Fibroblast of lung (primary cell): ENCODE results near the gene STEAP1. TPM values are rescaled to one million over a fixed set of nuclear protein-coding genes. Genes with fewer than 3 reads are reported as not detected.
A peak's percentile ranks its signal among the peaks of the same experiment; 100 is the strongest.

Experiments used
- DNase-seq, 2 donors: peaks; one replicate each; pipeline versions ENCODE4 v3.0.0 to v3.0.0-alpha.2; 2010; ENCODE audit warnings: low read depth in 2 of 2
- H2AFZ ChIP-seq: 2 replicates; pipeline ENCODE4 v1.5.1; 2012; ENCODE audit warnings: low read length, control low read depth, inconsistent platforms
- H3K27ac ChIP-seq: 2 replicates; pipeline ENCODE4 v1.5.1; 2011; ENCODE audit warnings: low read length, control low read depth; ENCODE audit not compliant: insufficient read depth
- H3K27me3 ChIP-seq: 2 replicates; pipeline ENCODE4 v1.5.1; 2011; ENCODE audit warnings: mild to moderate bottlenecking, low read length; ENCODE audit not compliant: control insufficient read depth, insufficient read depth
- H3K36me3 ChIP-seq: 2 replicates; pipeline ENCODE4 v1.5.1; 2011; ENCODE audit warnings: low read length; ENCODE audit not compliant: control insufficient read depth, insufficient read depth
- H3K4me1 ChIP-seq: 2 replicates; pipeline ENCODE4 v1.5.1; 2011; ENCODE audit warnings: low read length; ENCODE audit not compliant: control insufficient read depth, insufficient read depth; ENCODE audit errors: extremely low read depth
- H3K4me2 ChIP-seq: 2 replicates; pipeline ENCODE4 v1.5.1; 2011; ENCODE audit warnings: low read length, control low read depth; ENCODE audit not compliant: insufficient read depth; ENCODE audit errors: extremely low read depth
- H3K4me3 ChIP-seq, 4 experiments: fragments of 200-600 bp in 1 of 4; sonication (generic) in 1 of 4; replicated peaks in 1 of 4; 2 replicates each; pipeline ENCODE4 v1.5.1; 2011 to 2016; ENCODE audit warnings: low read length in 4 of 4, low read depth in 3 of 4, mild to moderate bottlenecking in 3 of 4, control low read depth in 2 of 4, inconsistent platforms in 1 of 4, mixed read lengths in 1 of 4; ENCODE audit not compliant: insufficient read depth in 1 of 4; ENCODE audit errors: control extremely low read depth in 1 of 4
- H3K79me2 ChIP-seq: 2 replicates; pipeline ENCODE4 v1.5.1; 2012; ENCODE audit warnings: mild to moderate bottlenecking, low read length, inconsistent platforms; ENCODE audit not compliant: control insufficient read depth, insufficient read depth
- H3K9ac ChIP-seq: 2 replicates; pipeline ENCODE4 v1.5.1; 2011; ENCODE audit warnings: mild to moderate bottlenecking, low read length, control low read depth; ENCODE audit not compliant: insufficient read depth
- H3K9me3 ChIP-seq: 2 replicates; pipeline ENCODE4 v1.5.1; 2012; ENCODE audit warnings: low read depth, low read length; ENCODE audit not compliant: control insufficient read depth, insufficient read depth
- H4K20me1 ChIP-seq: 2 replicates; pipeline ENCODE4 v1.5.1; 2011; ENCODE audit warnings: low read length; ENCODE audit not compliant: control insufficient read depth, insufficient read depth; ENCODE audit errors: extremely low read depth
- CTCF ChIP-seq, 2 donors: IDR thresholded peaks in 1 of 2; conservative IDR thresholded peaks in 1 of 2; 1 replicate in 1 of 2; 2 replicates in 1 of 2; pipeline ENCODE4 v1.5.1; 2011 to 2012; ENCODE audit warnings: low read length in 2 of 2, control low read depth in 1 of 2, inconsistent platforms in 1 of 2, low read depth in 1 of 2, mild to moderate bottlenecking in 1 of 2
- EZH2 ChIP-seq: IDR thresholded peaks from 2 replicates; pipeline ENCODE4 v1.5.1; 2012; ENCODE audit warnings: low read length, control low read depth, mild to moderate bottlenecking; ENCODE audit errors: missing control alignments
- polyA plus RNA-seq, 2 donors: library from polyadenylated mRNA; depleted of rRNA in 1 of 2; stranded (reverse) in 1 of 2; unstranded in 1 of 2; fragments of >200 nt; gene quantifications; 2 replicates each; pipeline ENCODE4 v1.2.1, GENCODE V29; 2011 to 2012; ENCODE audit warnings: missing spikeins in 1 of 2
- total RNA-seq: library from RNA; depleted of rRNA; stranded (reverse); fragments of >200 nt; gene quantifications from 2 replicates; pipeline ENCODE4 v1.2.1, GENCODE V29; 2014

The STEAP1 gene
- total and polyA plus RNA-seq, 2 donors (not counting 1 experiment from before 2014, with no cell fraction given): 26.1 to 60.9 TPM

GRCh38 chr7:90178166-90178565, 23.9 kb downstream of the STEAP1 start:
- Histone ChIP-seq H3K4me2 (no peak overlapping the region), H3K4me1 (no peaks in the 10 kb centered on the region), H4K20me1 (no peaks in the 10 kb centered on the region), H3K9me3 (no peaks in the 10 kb centered on the region), H3K79me2 (no peaks in the 10 kb centered on the region), H2AFZ (no peak overlapping the region), H3K4me3 (no peak overlapping the region), H3K36me3 (no peaks in the 10 kb centered on the region), H3K9ac (no peak overlapping the region), H3K27ac (no peak overlapping the region), H3K27me3 (no peaks in the 10 kb centered on the region)
- TF ChIP-seq CTCF (conservative IDR thresholded peaks at IDR 0.05 in 1 of 2, IDR thresholded peaks at IDR 0.05 in 1 of 2; ENCODE audit: low read depth in 1 of 2, low read length in 2 of 2) (no peak), EZH2 (no peak)
- no peak for DNase-seq

- TF ChIP-seq EZH2 (no peak), CTCF (conservative IDR thresholded peaks at IDR 0.05 in 1 of 2, IDR thresholded peaks at IDR 0.05 in 1 of 2; ENCODE audit: low read depth in 1 of 2, low read length in 2 of 2) (no peak)
- no peaks in the 10 kb centered on the region for H4K20me1 ChIP-seq
- no peaks in the 10 kb centered on the region for H3K4me1 ChIP-seq
- no peaks in the 10 kb centered on the region for H3K79me2 ChIP-seq
- peak overlapping the region; percentile 59 for H3K4me2 ChIP-seq
- H3K36me3 ChIP-seq: no peaks in the 10 kb centered on the region
- no peaks in the 10 kb centered on the region for H3K9me3 ChIP-seq
- H3K27me3 ChIP-seq: no peaks in the 10 kb centered on the region
- peak; percentile 64 to 93 for DNase-seq
- peak overlapping the region; percentile 56 for H3K27ac ChIP-seq
- H3K4me3 ChIP-seq: peak overlapping the region in 1 of 4 experiments; percentile 8
- H2AFZ ChIP-seq: peak overlapping the region; percentile 74
- H3K9ac ChIP-seq: no peak overlapping the region
Measured at GRCh38 chr7:90178679-90179278, 24.5 kb downstream of the STEAP1 start.

DNA sequence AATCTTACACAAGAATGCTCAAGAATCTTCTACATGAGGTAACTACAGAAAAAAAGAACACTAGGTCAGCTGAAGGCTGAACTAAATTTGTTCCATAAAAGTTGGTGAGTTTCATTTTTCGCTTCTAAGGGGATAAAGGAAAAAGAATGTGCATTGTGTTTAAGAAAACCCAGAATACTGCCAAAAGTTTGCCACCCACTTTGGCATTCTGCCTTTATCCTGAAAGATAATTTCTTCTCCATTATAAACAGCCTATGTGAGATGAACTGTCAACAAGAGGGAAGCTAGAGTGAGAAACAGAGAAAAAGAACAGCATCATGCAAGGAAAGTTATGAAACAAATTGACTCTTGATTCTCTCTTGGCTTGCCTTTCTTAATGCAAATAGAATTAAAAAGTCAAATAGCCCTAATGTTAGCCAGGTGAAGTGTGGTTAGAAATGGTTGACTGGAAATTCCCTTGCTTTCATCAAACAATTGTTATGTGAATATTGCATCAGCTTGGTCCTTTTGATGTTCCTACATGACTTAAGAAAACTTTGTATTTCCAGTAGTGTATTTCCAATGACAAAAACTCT, 25.8 kb downstream of the STEAP1 start:
- H4K20me1 ChIP-seq: no peaks in the 10 kb centered on the region
- no peak overlapping the region for H3K9ac ChIP-seq
- H3K27ac ChIP-seq: no peak overlapping the region
- H3K79me2 ChIP-seq: no peaks in the 10 kb centered on the region
- H3K9me3 ChIP-seq: no peaks in the 10 kb centered on the region
- H2AFZ ChIP-seq: no peak overlapping the region
- no peaks in the 10 kb centered on the region for H3K4me1 ChIP-seq
- DNase-seq: peak; percentile 54 to 65
- no peaks in the 10 kb centered on the region for H3K27me3 ChIP-seq
- H3K36me3 ChIP-seq: no peaks in the 10 kb centered on the region
- H3K4me3 ChIP-seq: no peak overlapping the region
- H3K4me2 ChIP-seq: no peak overlapping the region
- TF ChIP-seq EZH2 (no peak), CTCF (conservative IDR thresholded peaks at IDR 0.05 in 1 of 2, IDR thresholded peaks at IDR 0.05 in 1 of 2; ENCODE audit: low read depth in 1 of 2, low read length in 2 of 2) (no peak)
